ENCODE results near the gene NR5A2. TPM values are rescaled to one million over a fixed set of nuclear protein-coding genes. Genes with fewer than 3 reads are reported as not detected.

The NR5A2 gene
- total RNA-seq, 1 experiment from 2014 or later = 4.7 TPM

GRCh38 chr1:200006711-200007110 is 20.8 kb upstream of the NR5A2 start:
- no peak overlapping the region for H3K4me2 ChIP-seq (ENCODE audit: insufficient read depth, insufficient read length, low read length)
- no peak overlapping the region for H3K18ac ChIP-seq (ENCODE audit: insufficient read length, low read depth, low read length)
- no peak overlapping the region for H3K56ac ChIP-seq (ENCODE audit: insufficient read length, low read depth, low read length)
- no peak for TF ChIP-seq CTCF (conservative IDR thresholded peaks at IDR 0.05)
- no peak overlapping the region for H2BK15ac ChIP-seq (ENCODE audit: low read depth, low read length)
- no peak overlapping the region for H3K27ac ChIP-seq (ENCODE audit: insufficient read length, low read depth, low read length)
- H3K27me3 ChIP-seq (ENCODE audit: insufficient read depth, low read length) = no peaks in the 10 kb centered on the region
- no peaks in the 10 kb centered on the region for H4K20me1 ChIP-seq (ENCODE audit: control insufficient read depth, insufficient read depth, insufficient read length)
- H3K79me2 ChIP-seq (ENCODE audit: insufficient read depth, low read length) = no peaks in the 10 kb centered on the region
- H2BK120ac ChIP-seq (ENCODE audit: low read depth, low read length, poor library complexity, severe bottlenecking) = no peak overlapping the region
- no peak overlapping the region for H4K5ac ChIP-seq (ENCODE audit: insufficient read length, low read depth, low read length)
- no peak overlapping the region for H3K4ac ChIP-seq (ENCODE audit: low read depth, low read length)
- H3K9ac ChIP-seq (ENCODE audit: extremely low read depth, insufficient read length, low read length) = no peak overlapping the region
- Mint-ChIP-seq H3K9me3 (no peaks in the 10 kb centered on the region), H3K36me3 (ENCODE audit: insufficient read depth in 1 of 3, low read depth in 3 of 3) (no peaks in the 10 kb centered on the region; a peak in 1 of 7 replicates), H3K4me3 (no peak overlapping the region), H3K27ac (no peak overlapping the region), H3K27me3 (ENCODE audit: low read depth) (no peaks in the 10 kb centered on the region; the same call in 1 of the 2 replicates), H3K4me1 (no peaks in the 10 kb centered on the region)
- H3K14ac ChIP-seq (ENCODE audit: insufficient read depth, low read length) = no peak overlapping the region
- H2BK12ac ChIP-seq (ENCODE audit: insufficient read length, low read depth, low read length) = no peak overlapping the region
- no peak overlapping the region for H3K23ac ChIP-seq (ENCODE audit: insufficient read length, low read depth, low read length)
- no peaks in the 10 kb centered on the region for H3K9me3 ChIP-seq (ENCODE audit: control insufficient read depth, low read depth, low read length)
- H4K8ac ChIP-seq (replicated peaks; ENCODE audit: insufficient read length, low read depth, low read length) = no peak overlapping the region
- no peaks in the 10 kb centered on the region for H3K79me1 ChIP-seq (ENCODE audit: insufficient read depth, low read depth, low read length, poor library complexity, severe bottlenecking)
- H2BK20ac ChIP-seq (ENCODE audit: low read depth, low read length, poor library complexity, severe bottlenecking) = no peak overlapping the region
- no peaks in the 10 kb centered on the region for H3K23me2 ChIP-seq (ENCODE audit: insufficient read length, low read depth, low read length, poor library complexity, severe bottlenecking)
- H3T11ph ChIP-seq (ENCODE audit: low read length) = no peak overlapping the region
- no peak overlapping the region for H4K91ac ChIP-seq (ENCODE audit: insufficient read length, low read depth, low read length)
- no peak overlapping the region for H2BK5ac ChIP-seq (ENCODE audit: insufficient read length, low read length)
- H2AK5ac ChIP-seq (ENCODE audit: insufficient read length, low read length) = no peak overlapping the region
- H2AFZ ChIP-seq (ENCODE audit: low read length) = no peak overlapping the region
- DNase-seq = no peak
- no peaks in the 10 kb centered on the region for H3K4me1 ChIP-seq (ENCODE audit: insufficient read depth, low read length)
- no CpG with 5 or more reads among the region's 3 CpGs for WGBS (ENCODE audit: extremely low coverage, insufficient read length, low lambda C conversion rate)

Measured in H9 (cell line).